HCT116 (cell line): ENCODE measurements around the gene BRAP. TPM values are rescaled to one million over a fixed set of nuclear protein-coding genes. Genes with fewer than 3 reads are reported as not detected.

Source experiments
- ATAC-seq: fragments of 200-7000 bp; cut with Tn5 transposase; 2 replicates; pipeline ENCODE4 v1.9.1; 2020; ENCODE audit warnings: mild to moderate bottlenecking, moderate library complexity
- BruUV-seq: library from RNA; stranded (reverse); fragments of 400-500 nt; replicated peaks from 2 replicates; lab custom pipeline; 2021; lab: Mats Ljungman, UMichigan
- CTCF ChIA-PET: fragments of 300-600 bp; sonication (Branson Sonifier 250); formaldehyde crosslinking; loops from one replicate; lab custom pipeline; 2021; ENCODE audit warnings: antibody characterized with exemption; lab: Charles Lee
- POLR2A ChIA-PET: fragments of 300-600, 350-600 bp; sonication (Branson Sonifier 250); formaldehyde crosslinking; loops from one replicate; lab custom pipeline; 2021; ENCODE audit warnings: antibody characterized with exemption; lab: Charles Lee
- RAD21 ChIA-PET, 2 experiments: fragments of 300-600 bp; sonication (Branson Sonifier 250); formaldehyde crosslinking; loops; one replicate each; lab custom pipeline; 2023; ENCODE audit warnings: low total read pairs in 2 of 2; ENCODE audit not compliant: uncharacterized antibody in 2 of 2, unreplicated experiment in 2 of 2, low non-redundant PET in 1 of 2; lab: Charles Lee
- DNase-seq: peaks from one replicate; pipeline ENCODE4 v3.0.0-alpha.2; 2010; ENCODE audit warnings: low read depth, low spot score
- H2AFZ ChIP-seq: fragments of 200-600 bp; shearing (Covaris generic), sonication (generic); 2 replicates; pipeline ENCODE4 v1.6.1; 2017; ENCODE audit warnings: low read depth, mixed run types, mixed read lengths, antibody characterized with exemption, low read length; ENCODE audit not compliant: poor library complexity, severe bottlenecking
- H3K27ac ChIP-seq: 2 replicates; pipeline ENCODE4 v1.5.1; 2012; ENCODE audit warnings: low read depth, low read length
- H3K27me3 ChIP-seq: fragments of 200-600 bp; sonication (generic); 2 replicates; pipeline ENCODE4 v1.6.1; 2016; ENCODE audit warnings: mixed run types, low read length, mixed read lengths; ENCODE audit not compliant: insufficient read depth
- H3K36me3 ChIP-seq, 2 experiments: fragments of 200-500 bp in 1 of 2; fragments of 200-600 bp in 1 of 2; sonication (Bioruptor generic) in 1 of 2; sonication (generic) in 1 of 2; 2 replicates each; pipeline versions ENCODE4 v1.5.1 to v1.6.1; 2014 to 2016; ENCODE audit warnings: low read length in 2 of 2, inconsistent platforms in 1 of 2, mixed read lengths in 1 of 2, mixed run types in 1 of 2; ENCODE audit not compliant: insufficient read depth in 2 of 2, control insufficient read depth in 1 of 2
- H3K4me1 ChIP-seq, 2 experiments: fragments of 200-600 bp in 1 of 2; sonication (generic) in 1 of 2; 2 replicates each; pipeline versions ENCODE4 v1.5.1 to v1.6.1; 2012 to 2017; ENCODE audit warnings: low read length in 2 of 2, inconsistent platforms in 1 of 2, mild to moderate bottlenecking in 1 of 2, mixed read lengths in 1 of 2, mixed run types in 1 of 2, moderate library complexity in 1 of 2; ENCODE audit not compliant: insufficient read depth in 2 of 2, control insufficient read depth in 1 of 2
- H3K4me2 ChIP-seq: fragments of 200-600 bp; sonication (generic); 2 replicates; pipeline ENCODE4 v1.6.1; 2017; ENCODE audit warnings: mixed run types, low read length, mixed read lengths
- H3K4me3 ChIP-seq, 2 experiments: fragments of 200-600 bp in 1 of 2; sonication (generic) in 1 of 2; replicated peaks in 1 of 2; 2 replicates each; pipeline ENCODE4 v1.5.1; 2011 to 2016; ENCODE audit warnings: low read length in 2 of 2, control low read depth in 1 of 2, low read depth in 1 of 2, mild to moderate bottlenecking in 1 of 2, mixed read lengths in 1 of 2, mixed run types in 1 of 2
- H3K79me2 ChIP-seq: fragments of 200-600 bp; sonication (generic); 2 replicates; pipeline ENCODE4 v1.6.1; 2017; ENCODE audit warnings: mild to moderate bottlenecking, mixed run types, low read length, moderate library complexity, mixed read lengths; ENCODE audit not compliant: insufficient read depth
- H3K9ac ChIP-seq: fragments of 200-600 bp; sonication (generic); 2 replicates; pipeline ENCODE4 v1.6.1; 2016; ENCODE audit warnings: low read length, mixed read lengths
- H3K9me2 ChIP-seq: fragments of 200-600 bp; sonication (generic), shearing (Covaris generic); 2 replicates; pipeline ENCODE4 v1.6.1; 2017; ENCODE audit warnings: mixed run types, mild to moderate bottlenecking, moderate library complexity; ENCODE audit not compliant: insufficient read depth
- H3K9me3 ChIP-seq, 2 experiments: fragments of 200-500 bp in 1 of 2; fragments of 200-600 bp in 1 of 2; sonication (Bioruptor generic) in 1 of 2; sonication (generic) in 1 of 2; 2 replicates each; pipeline ENCODE4 v1.6.1; 2014 to 2017; ENCODE audit warnings: low read length in 2 of 2, mixed read lengths in 2 of 2, inconsistent platforms in 1 of 2, low read depth in 1 of 2, mild to moderate bottlenecking in 1 of 2, mixed run types in 1 of 2, moderate library complexity in 1 of 2; ENCODE audit not compliant: control insufficient read depth in 1 of 2, insufficient read depth in 1 of 2
- H4K20me1 ChIP-seq: fragments of 200-600 bp; sonication (generic), shearing (Covaris generic); 2 replicates; pipeline ENCODE4 v1.6.1; 2017; ENCODE audit warnings: mixed run types, mild to moderate bottlenecking, moderate library complexity; ENCODE audit not compliant: insufficient read depth
- ATF3 ChIP-seq: IDR thresholded peaks from 2 replicates; pipeline ENCODE4 v1.6.1; 2012
- CBX3 ChIP-seq: IDR thresholded peaks from 2 replicates; pipeline ENCODE4 v1.6.1; 2012; ENCODE audit warnings: low read depth
- EGR1 ChIP-seq: IDR thresholded peaks from 2 replicates; pipeline ENCODE4 v1.6.1; 2012; ENCODE audit warnings: low read depth
- EZH2phosphoT487 ChIP-seq: fragments of 200-600 bp; IDR thresholded peaks from 2 replicates; pipeline ENCODE4 v1.6.1; 2018; ENCODE audit warnings: antibody characterized with exemption, borderline replicate concordance
- JUND ChIP-seq: IDR thresholded peaks from 2 replicates; pipeline ENCODE4 v1.6.1; 2012
- POLR2AphosphoS5 ChIP-seq: IDR thresholded peaks from 2 replicates; pipeline ENCODE4 v1.6.1; 2011; ENCODE audit warnings: mild to moderate bottlenecking, low read depth, low read length, moderate library complexity
- RAD21 ChIP-seq: IDR thresholded peaks from 2 replicates; pipeline ENCODE4 v1.6.1; 2012; ENCODE audit warnings: low read depth, mild to moderate bottlenecking
- REST ChIP-seq: IDR thresholded peaks from 2 replicates; pipeline ENCODE4 v1.6.1; 2012; ENCODE audit warnings: low read depth
- SIN3A ChIP-seq: IDR thresholded peaks from 2 replicates; pipeline ENCODE4 v1.6.1; 2012; ENCODE audit warnings: low read depth
- SP1 ChIP-seq: IDR thresholded peaks from 2 replicates; pipeline ENCODE4 v1.6.1; 2012; ENCODE audit warnings: low read depth
- SRF ChIP-seq: IDR thresholded peaks from 2 replicates; pipeline ENCODE4 v1.6.1; 2012; ENCODE audit warnings: low read depth
- YY1 ChIP-seq: IDR thresholded peaks from 2 replicates; pipeline ENCODE4 v1.6.1; 2011; ENCODE audit warnings: low read length, low read depth, moderate library complexity, mild to moderate bottlenecking; ENCODE audit not compliant: insufficient replicate concordance; ENCODE audit errors: extremely low read depth
- ZNF274 ChIP-seq: fragments of 200-500 bp; sonication (Bioruptor generic); IDR thresholded peaks from 2 replicates; pipeline ENCODE4 v1.6.1; 2014; ENCODE audit warnings: mild to moderate bottlenecking, low read depth, low read length, inconsistent platforms
- intact Hi-C: fragments of 100-400 bp; cut with micrococcal nuclease; formaldehyde crosslinking; loops from 2 replicates; pipeline ENCODE4 v1.10.0; 2022
- total RNA-seq: library from RNA; stranded (reverse); gene quantifications from one replicate; pipeline ENCODE4 v1.2.1, GENCODE V29; 2021; ENCODE audit not compliant: unreplicated experiment
- TF ChIP-seq, protein P1 (sequence below): IDR thresholded peaks from 2 replicates; pipeline ENCODE4 v1.6.1; 2011; ENCODE audit warnings: mild to moderate bottlenecking, low read length, moderate library complexity; ENCODE audit not compliant: insufficient replicate concordance; ENCODE audit errors: extremely low read depth
- TF ChIP-seq, protein P2 (sequence below): IDR thresholded peaks from 2 replicates; pipeline ENCODE4 v1.6.1; 2012

Gene BRAP
- total RNA-seq, 1 experiment from 2014 or later, result 16.7 TPM

DNA sequence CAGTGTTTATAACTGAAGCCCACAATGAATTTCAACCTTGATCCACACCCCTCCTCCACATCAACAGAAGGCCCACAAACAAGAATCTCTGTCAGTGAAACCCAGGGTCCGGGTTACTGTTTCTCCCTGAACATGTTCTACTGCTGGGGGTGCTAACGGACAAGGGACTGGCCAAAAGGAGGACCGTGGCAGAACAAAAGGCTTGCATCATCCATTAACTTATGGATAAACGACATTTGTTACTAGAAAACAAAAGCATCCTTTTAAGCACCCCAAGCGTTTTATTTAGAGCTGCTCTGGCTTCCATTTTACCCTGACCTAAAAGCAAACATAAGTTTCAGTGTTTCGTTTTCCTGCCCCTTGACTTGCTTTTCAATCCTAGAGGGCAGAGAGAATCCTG, 32.2 kb downstream of the BRAP start:
- intact Hi-C loops, result no loop called here
- no peak for ATAC-seq

More for the DNA sequence above, 32.2 kb downstream of the BRAP start:
- no peak for TF ChIP-seq SRF
- TF ChIP-seq SIN3A, result no peak
- TF ChIP-seq CBX3, result no peak
- no peak for TF ChIP-seq EGR1
- no peak for TF ChIP-seq RAD21
- TF ChIP-seq, protein P1, sequence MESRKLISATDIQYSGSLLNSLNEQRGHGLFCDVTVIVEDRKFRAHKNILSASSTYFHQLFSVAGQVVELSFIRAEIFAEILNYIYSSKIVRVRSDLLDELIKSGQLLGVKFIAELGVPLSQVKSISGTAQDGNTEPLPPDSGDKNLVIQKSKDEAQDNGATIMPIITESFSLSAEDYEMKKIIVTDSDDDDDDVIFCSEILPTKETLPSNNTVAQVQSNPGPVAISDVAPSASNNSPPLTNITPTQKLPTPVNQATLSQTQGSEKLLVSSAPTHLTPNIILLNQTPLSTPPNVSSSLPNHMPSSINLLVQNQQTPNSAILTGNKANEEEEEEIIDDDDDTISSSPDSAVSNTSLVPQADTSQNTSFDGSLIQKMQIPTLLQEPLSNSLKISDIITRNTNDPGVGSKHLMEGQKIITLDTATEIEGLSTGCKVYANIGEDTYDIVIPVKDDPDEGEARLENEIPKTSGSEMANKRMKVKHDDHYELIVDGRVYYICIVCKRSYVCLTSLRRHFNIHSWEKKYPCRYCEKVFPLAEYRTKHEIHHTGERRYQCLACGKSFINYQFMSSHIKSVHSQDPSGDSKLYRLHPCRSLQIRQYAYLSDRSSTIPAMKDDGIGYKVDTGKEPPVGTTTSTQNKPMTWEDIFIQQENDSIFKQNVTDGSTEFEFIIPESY, result no peak
- TF ChIP-seq JUND, result no peak
- TF ChIP-seq POLR2AphosphoS5, result no peak
- no peak for TF ChIP-seq ATF3
- TF ChIP-seq, protein P2, sequence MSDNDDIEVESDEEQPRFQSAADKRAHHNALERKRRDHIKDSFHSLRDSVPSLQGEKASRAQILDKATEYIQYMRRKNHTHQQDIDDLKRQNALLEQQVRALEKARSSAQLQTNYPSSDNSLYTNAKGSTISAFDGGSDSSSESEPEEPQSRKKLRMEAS, result no peak
- TF ChIP-seq ZNF274, result no peak
- TF ChIP-seq YY1, result no peak
- no peak for TF ChIP-seq EZH2phosphoT487
- TF ChIP-seq REST, result no peak
- TF ChIP-seq SP1, result no peak
- CTCF ChIA-PET, result no interaction called here
- H3K9ac ChIP-seq, result no peak overlapping the region
- no peak overlapping the region for H2AFZ ChIP-seq
- no peak overlapping the region for H3K27ac ChIP-seq
- no peaks in the 10 kb centered on the region for H3K9me2 ChIP-seq
- RAD21 ChIA-PET, result no interaction called here
- no peaks in the 10 kb centered on the region for H3K27me3 ChIP-seq
- BruUV-seq, result no TSS peak
- DNase-seq, result no peak
- H3K79me2 ChIP-seq, result no peaks in the 10 kb centered on the region
- H3K4me1 ChIP-seq, result no peaks in the 10 kb centered on the region
- no peak overlapping the region for H3K4me2 ChIP-seq
- H3K36me3 ChIP-seq, result peaks cover 12 to 29% of the 10 kb centered on the region in 2 experiments
- no peaks in the 10 kb centered on the region for H3K9me3 ChIP-seq
- no peak overlapping the region for H3K4me3 ChIP-seq
- POLR2A ChIA-PET, result interaction anchor here (0.6 kb wide), 1 partner anchor 364 kb away, joined by 4 read pairs; no protein-coding TSS in a partner anchor
- no peaks in the 10 kb centered on the region for H4K20me1 ChIP-seq
